SK-N-SH (cell line): ENCODE measurements around the gene REEP3.

Source experiments
- CTCF ChIP-seq: fragments of 200-600 bp; sonication (generic); IDR thresholded peaks from 2 replicates; pipeline ENCODE4 v1.6.1; 2017; ENCODE audit warnings: antibody characterized with exemption, mild to moderate bottlenecking, moderate library complexity
- EZH2phosphoT487 ChIP-seq: fragments of 200-600 bp; sonication (generic); IDR thresholded peaks from 2 replicates; pipeline ENCODE4 v1.6.1; 2017; ENCODE audit warnings: low read depth, mixed run types, mild to moderate bottlenecking, antibody characterized with exemption, moderate library complexity, borderline replicate concordance
- FOSL2 ChIP-seq: IDR thresholded peaks from 2 replicates; pipeline ENCODE4 v1.4.0; 2012; ENCODE audit warnings: low read depth, mild to moderate bottlenecking, moderate library complexity, borderline replicate concordance
- GABPA ChIP-seq: IDR thresholded peaks from 2 replicates; pipeline ENCODE4 v1.4.0; 2012; ENCODE audit warnings: low read depth, mild to moderate bottlenecking
- JUND ChIP-seq: IDR thresholded peaks from 2 replicates; pipeline ENCODE4 v1.4.0; 2012
- PBX3 ChIP-seq: IDR thresholded peaks from 2 replicates; pipeline ENCODE4; 2012
- POLR2AphosphoS5 ChIP-seq: IDR thresholded peaks from 2 replicates; pipeline ENCODE4 v1.6.1; 2012; ENCODE audit warnings: low read depth, low read length
- RAD21 ChIP-seq: IDR thresholded peaks from 2 replicates; pipeline ENCODE4 v1.6.1; 2012; ENCODE audit warnings: mild to moderate bottlenecking, low read length
- ZBTB33 ChIP-seq: IDR thresholded peaks from 2 replicates; pipeline ENCODE4 v1.4.0; 2012; ENCODE audit warnings: low read depth, borderline replicate concordance

- TF ChIP-seq CTCF (no peak), POLR2AphosphoS5 (no peak), GABPA (no peak), RAD21 (no peak), PBX3 (no peak), FOSL2 (no peak), EZH2phosphoT487 (no peak), JUND (no peak), ZBTB33 (no peak)
Observed at GRCh38 chr10:63527401-63527800, 6.2 kb downstream of the REEP3 start.
